HG03095 (cell line): Measurements from ENCODE around the gene DISP2.

Source experiments
- ATAC-seq: cut with Tn5 transposase; IDR thresholded peaks from one replicate; pipeline ENCODE4 v1.9.1; 2021; ENCODE audit warnings: moderate library complexity; ENCODE audit not compliant: unreplicated experiment

The DISP2 gene

DNA sequence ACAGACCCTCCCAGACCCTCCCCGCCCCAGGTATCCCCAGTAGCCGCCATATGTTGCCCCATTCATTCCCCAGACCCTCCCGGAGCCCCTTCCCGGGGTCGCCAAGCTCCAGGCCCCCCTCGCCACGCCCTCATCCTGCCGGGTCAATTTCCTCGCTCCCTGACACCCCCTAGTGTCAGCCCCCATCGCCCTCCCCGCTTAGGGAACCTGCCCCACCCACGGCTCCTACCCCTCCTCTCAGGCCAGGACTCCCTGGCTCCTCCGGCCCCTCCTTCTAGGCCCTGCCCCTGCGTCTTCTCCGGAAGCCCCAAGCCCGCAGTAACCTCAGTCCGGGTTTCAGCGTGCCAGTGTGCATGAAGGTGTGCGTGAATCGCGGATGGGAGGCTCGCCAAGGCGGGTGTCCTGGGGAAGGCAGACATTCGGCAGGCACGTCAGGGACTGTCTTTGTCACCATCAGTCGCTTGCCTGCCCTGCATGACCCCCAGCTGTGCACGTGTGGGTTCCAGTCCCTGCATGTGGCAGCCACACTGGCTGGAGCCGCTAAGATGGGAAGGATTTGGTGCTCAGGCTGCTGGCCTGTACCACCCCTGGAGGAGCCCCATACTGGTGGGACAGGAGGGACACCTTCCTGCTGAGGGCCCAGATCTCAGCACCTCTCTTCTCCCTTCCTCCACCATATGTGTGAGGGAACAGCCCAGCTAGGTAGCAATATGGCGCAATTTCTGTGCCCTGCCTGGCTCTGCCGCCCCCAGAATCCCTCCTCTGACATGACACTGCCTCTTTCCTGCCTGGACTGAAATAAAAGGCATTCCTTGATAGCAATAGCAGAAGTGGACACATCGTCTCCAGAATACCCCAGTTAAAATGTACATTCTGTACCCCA lies 693 bp downstream of the DISP2 start:
- peak; percentile 19 for ATAC-seq

DNA sequence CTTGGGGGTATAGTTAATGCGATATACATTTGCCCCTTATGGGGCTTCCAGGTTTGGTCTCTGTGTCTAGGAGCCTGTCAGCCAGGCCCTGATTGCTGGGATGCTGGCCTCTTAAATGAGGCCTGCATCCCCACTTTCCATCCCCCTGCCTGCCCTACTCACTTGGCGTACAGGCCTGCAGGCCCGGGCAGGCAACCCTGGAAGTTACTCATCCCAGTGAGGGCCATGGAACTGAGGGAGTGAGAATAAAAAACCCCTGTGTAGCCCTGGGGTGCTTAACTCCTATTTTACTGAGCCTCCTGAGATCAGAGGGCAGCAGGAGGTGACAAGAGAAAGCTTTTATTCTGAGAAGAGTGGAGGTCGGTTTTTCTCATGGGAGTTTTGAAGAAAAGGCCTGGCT lies 2.0 kb downstream of the DISP2 start:
- no peak for ATAC-seq

DNA sequence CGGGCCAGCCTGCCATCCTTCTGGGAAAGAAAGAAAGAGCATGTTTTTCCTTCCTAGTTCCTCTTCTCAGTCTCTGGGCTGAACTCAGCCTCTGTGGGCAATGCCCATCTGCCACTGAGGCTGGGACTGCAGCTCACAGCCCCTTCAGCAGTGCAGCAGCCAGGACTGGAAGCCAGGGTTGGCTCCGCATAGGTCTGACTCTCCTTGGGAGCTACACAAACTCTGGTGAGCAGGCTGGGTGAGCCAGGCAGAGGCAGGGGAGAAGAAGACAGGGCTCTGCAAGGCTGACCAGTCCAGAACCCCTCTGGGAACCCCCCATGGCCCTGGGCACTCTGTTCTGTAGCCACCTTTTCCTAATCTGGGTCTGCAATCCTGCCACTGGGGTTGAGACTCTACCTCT lies 3.6 kb downstream of the DISP2 start:
- no peak for ATAC-seq

DNA sequence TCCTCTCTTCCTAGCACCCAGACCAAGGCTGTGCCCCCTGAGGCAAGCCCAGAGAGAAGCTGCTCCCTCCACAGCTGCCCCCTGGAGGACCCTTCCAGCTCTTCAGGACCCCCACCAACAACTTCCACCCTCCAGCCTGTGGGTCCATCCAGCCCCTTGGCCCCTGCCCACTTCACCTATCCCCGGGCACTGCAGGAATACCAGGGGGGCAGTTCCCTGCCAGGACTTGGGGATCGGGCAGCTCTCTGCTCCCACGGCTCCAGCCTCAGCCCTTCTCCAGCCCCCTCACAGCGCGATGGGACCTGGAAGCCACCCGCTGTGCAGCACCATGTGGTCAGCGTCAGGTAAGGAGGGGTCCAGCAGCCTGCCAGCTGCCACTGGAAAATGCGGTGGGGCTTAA lies 5.6 kb downstream of the DISP2 start:
- no peak for ATAC-seq

DNA sequence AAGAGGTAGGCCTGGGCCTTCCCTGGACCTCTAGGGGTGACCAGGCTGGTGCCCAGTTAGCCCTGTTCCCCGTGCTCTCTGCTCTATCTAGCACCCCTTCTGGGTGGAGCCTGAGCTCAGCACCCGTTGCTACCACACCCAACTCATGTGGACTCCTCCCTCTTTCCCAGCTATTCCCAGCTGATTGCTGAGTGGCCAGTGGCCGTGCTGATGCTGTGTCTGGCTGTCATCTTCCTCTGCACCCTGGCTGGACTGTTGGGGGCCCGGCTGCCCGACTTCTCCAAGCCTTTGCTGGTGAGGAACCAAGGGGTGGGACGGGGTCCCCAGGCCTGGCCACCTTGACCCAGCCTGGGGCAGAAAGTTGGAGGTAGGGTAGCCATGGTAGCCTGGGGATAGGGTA lies 6.2 kb downstream of the DISP2 start:
- ATAC-seq: no peak

DNA sequence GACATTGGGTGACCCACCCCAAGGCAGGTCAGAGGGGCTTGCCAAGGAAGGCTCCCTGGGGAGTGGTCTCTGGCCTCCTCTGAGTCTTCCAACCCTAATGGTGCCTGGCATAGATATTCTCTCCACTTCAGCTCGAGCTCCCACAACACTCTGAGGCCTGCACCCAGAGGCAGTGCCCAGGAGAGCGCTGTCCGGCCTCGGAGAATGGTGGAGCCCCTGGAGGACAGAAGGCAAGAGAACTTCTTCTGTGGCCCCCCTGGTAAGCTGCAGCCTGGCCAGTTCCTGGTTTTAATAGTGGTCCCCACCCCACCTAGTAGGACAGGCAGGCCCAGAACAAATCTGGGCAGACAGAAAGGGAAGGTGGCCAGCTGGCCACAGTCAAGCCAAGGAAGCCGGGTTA lies 7.0 kb downstream of the DISP2 start:
- ATAC-seq: no peak

DNA sequence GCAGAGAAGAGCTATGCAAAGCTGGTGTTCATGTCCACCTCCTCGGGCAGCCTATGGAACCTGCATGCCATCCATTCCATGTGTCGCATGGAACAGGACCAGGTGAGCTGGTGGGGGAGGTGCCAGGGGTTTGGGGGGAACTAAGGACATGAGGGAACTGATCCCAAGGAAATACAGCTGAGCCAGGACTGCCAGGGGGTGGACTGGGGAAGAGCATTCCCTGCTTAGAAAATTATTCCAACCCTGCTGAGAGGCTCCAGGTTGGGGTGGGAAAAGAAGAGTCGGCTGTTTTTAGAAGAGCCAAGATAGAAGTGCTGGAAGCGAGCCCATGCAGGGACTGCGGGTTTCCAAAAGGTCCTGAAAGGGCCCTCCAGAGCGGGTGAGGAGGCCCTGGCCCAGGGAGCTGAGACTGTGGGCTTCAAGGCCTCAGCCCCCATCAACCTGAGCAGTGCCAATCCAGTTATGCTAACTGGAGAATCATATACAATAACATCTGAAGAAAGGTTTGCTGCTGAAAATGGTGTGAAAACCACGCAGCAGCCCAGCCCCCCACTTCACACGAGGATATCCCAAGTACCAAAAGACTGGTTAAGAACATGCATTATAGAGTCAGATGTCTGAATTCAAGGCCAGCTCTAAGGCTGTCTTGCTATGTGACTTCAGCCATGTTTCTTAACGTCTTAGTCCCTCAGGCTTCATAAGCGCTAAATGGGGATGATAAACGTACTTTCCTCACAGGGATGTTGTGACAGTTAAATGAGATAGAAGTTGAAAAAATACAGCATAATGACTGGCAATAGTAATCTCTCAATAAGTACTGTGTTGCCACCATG lies 7.8 kb downstream of the DISP2 start:
- no peak for ATAC-seq

DNA sequence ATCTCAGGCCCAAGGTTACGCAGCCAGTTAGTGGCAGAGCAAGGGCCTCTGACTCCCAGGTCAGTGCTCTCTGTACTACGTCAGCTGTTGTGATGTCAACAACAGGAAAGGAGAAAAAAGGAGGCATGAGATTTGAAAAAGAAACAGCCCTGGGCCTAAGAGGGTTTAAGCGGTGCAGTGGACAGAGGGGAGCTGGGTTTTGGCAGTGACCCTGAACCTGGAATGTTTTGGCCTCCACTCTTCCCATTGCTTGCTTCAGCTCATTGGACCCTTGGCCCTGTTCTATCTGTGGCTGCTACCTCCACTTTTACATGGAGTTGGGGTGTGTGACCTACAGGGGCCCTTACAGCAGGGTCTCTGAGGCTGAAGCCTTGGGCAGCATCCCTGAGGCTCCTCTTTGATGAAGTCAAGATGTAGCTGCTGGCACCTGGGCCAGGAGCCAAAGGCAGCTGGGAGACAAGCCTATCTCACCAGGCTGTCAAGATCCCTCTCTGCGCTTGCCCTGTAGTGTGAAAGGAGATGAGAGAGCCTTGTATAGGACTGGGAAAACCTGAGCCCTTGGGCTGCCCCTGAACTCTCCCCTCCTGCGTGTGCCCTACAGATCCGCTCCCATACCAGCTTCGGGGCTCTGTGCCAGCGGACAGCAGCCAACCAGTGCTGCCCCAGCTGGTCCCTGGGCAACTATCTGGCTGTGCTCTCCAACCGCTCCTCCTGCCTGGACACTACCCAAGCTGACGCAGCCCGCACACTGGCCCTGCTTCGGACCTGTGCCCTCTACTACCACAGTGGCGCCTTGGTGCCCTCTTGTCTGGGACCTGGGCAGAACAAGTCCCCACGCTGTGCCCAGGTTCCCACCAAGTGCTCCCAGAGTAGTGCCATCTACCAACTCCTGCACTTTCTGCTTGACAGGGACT lies 8.7 kb downstream of the DISP2 start:
- no peak for ATAC-seq

DNA sequence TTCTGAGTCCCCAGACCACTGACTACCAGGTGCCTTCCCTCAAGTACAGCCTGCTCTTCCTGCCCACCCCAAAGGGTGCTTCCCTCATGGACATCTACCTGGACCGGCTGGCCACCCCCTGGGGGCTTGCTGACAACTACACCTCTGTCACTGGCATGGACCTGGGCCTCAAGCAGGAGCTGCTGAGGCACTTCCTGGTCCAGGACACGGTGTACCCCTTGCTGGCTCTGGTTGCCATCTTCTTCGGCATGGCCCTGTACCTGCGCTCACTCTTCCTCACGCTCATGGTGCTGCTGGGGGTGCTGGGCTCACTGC lies 9.3 kb downstream of the DISP2 start:
- no peak for ATAC-seq

DNA sequence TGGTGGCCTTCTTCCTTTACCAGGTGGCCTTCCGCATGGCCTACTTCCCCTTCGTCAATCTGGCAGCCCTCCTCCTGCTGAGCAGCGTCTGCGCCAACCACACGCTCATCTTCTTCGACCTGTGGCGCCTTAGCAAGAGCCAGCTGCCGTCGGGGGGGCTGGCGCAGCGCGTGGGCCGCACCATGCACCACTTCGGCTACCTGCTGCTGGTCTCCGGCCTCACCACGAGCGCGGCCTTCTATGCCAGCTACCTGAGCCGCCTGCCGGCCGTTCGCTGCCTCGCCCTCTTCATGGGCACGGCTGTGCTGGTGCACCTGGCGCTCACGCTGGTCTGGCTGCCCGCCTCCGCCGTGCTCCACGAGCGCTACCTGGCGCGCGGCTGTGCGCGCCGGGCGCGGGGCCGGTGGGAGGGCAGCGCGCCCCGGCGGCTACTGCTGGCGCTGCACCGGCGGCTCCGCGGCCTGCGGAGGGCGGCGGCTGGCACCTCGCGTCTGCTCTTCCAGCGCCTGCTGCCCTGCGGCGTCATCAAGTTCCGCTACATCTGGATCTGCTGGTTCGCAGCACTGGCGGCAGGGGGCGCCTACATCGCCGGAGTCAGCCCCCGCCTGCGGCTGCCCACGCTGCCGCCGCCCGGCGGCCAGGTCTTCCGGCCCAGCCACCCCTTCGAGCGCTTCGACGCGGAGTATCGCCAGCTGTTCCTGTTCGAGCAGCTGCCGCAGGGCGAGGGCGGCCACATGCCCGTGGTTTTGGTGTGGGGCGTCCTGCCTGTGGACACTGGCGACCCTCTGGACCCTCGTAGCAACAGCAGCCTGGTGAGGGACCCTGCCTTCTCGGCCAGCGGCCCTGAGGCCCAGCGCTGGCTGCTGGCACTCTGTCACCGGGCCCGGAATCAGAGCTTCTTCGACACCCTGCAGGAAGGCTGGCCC lies 9.9 kb downstream of the DISP2 start:
- ATAC-seq: peak; percentile 69

DNA sequence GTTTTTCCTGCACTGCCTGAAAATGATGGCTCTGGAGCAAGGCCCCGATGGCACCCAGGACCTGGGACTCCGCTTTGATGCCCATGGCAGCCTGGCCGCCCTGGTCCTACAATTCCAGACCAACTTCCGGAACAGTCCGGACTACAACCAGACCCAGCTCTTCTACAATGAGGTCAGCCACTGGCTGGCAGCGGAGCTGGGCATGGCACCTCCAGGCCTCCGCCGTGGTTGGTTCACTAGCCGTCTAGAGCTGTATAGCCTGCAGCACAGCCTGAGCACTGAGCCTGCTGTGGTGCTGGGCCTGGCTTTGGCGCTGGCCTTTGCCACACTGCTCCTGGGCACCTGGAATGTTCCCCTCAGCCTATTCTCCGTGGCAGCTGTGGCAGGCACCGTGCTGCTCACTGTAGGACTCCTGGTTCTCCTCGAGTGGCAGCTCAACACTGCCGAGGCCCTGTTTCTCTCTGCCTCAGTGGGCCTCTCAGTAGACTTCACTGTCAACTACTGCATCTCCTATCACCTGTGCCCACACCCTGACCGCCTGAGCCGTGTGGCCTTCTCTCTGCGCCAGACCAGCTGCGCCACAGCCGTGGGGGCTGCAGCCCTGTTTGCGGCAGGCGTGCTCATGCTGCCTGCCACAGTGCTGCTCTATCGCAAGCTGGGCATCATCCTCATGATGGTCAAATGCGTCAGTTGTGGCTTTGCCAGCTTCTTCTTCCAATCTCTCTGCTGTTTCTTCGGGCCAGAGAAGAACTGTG lies 10.9 kb downstream of the DISP2 start:
- no peak for ATAC-seq

DNA sequence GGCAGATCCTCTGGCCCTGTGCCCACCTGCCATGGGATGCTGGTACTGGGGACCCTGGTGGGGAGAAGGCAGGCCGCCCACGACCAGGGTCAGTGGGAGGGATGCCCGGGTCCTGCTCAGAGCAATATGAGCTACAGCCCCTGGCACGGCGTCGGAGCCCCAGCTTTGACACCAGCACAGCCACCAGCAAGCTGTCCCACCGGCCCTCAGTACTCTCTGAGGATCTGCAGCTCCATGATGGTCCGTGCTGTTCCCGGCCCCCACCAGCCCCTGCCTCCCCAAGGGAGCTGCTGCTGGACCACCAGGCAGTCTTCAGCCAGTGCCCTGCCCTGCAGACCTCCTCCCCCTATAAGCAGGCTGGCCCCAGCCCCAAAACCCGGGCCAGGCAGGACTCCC lies 11.5 kb downstream of the DISP2 start:
- no peak for ATAC-seq

DNA sequence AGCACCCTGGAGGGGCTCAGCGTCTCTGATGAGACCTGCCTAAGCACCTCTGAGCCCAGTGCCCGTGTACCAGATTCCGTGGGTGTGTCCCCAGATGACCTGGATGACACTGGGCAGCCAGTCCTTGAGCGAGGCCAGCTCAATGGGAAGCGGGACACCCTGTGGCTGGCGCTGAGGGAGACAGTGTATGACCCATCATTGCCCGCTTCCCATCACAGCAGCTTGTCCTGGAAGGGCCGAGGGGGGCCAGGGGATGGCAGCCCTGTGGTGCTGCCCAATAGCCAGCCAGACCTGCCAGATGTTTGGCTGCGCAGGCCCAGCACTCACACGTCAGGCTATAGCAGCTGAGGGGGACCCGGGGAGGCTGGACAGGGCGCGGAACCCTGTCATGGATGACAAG lies 12.0 kb downstream of the DISP2 start:
- ATAC-seq: no peak

DNA sequence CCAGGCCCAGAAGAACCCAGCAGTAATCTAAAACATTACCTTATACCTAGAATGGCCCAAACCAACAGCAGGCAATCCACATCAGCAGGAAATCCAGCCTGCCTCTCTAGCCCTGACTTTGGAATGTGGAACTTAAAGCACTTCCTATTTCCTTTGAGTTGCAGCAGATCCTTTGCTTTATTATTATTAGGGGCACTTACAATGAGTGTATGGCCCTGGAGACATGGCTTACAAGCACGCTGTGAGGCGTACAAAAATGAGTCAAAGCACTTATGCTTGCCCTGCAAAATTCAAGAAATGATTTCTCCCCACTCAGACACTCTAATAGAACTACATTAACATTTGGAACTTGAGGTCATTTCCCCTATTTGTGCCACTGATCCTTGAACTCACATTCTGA lies 15.0 kb downstream of the DISP2 start:
- ATAC-seq: no peak

DNA sequence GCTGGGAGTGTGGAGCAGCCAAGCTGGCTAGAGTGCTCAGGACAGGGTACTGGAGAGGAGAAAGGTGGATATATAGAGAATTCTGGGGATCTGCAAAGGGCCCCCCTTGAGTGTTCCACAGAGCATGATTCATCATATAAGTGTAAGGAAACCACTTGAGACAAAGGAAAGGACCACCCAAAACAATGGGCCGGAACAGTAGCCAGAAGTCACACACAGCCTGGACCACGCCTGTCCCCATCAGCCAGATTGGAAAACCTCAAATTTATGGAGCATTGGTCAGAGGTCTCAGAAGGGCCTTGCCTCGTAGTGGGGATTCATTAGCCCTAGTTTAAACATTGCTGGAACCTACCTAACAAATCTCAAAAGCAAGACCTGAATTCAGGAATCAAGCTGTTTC lies 19.6 kb downstream of the DISP2 start:
- no peak for ATAC-seq

DNA sequence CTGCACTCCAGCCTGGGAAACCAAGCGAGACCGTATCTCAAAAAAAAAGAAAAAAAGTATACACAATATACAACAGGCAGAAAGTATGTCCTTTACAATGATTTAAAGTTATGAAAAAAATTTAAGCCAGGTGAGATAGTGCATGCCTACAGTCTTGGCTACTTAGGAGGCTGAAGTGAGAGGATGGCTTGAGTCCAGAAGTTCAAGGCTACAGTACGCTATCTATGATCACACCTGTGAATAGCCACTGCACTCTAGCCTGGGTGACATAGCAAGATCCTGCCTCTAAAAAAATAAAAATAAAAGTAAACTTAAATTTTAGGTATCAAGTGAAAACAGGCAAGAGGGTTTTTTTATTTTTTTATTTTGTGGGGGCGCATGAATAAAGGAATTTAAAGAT lies 21.4 kb downstream of the DISP2 start:
- ATAC-seq: no peak

DNA sequence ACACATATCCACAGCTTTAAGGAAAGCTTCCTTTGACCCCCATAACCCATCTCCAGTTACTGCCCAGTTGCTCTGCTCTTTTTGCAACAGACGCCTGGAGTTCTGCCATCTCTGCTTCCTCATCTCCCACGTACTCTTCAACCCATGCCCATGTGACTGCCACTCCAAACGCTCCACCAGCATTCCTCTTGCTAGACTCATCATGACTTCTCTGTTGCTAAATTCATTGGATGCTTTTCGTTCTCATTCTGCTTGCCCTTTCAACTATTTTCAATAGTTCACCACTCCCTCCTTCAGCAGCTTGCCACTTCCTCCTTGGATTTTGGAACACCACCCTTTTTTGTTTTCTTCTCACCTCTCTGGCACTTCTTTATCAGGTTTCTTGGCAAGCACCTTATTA lies 21.8 kb downstream of the DISP2 start:
- no peak for ATAC-seq

DNA sequence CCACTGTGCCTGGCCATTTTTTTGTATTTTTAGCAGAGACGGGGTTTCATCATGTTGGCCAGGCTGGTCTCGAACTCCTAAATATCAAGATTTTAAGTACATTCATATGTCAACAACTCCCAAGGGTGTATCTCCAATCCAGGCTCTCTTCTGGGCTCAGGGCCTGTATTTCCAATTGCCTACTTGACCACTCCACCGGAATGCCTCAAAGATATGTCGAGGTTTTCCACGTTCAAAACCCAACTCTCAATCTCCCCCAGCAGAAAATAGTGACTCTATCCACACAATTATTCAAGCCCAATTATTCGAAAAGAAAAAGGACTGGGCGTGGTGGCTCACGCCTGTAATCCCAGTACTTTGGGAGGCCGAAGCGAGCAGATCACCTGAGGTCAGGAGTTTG lies 22.6 kb downstream of the DISP2 start:
- ATAC-seq: no peak

DNA sequence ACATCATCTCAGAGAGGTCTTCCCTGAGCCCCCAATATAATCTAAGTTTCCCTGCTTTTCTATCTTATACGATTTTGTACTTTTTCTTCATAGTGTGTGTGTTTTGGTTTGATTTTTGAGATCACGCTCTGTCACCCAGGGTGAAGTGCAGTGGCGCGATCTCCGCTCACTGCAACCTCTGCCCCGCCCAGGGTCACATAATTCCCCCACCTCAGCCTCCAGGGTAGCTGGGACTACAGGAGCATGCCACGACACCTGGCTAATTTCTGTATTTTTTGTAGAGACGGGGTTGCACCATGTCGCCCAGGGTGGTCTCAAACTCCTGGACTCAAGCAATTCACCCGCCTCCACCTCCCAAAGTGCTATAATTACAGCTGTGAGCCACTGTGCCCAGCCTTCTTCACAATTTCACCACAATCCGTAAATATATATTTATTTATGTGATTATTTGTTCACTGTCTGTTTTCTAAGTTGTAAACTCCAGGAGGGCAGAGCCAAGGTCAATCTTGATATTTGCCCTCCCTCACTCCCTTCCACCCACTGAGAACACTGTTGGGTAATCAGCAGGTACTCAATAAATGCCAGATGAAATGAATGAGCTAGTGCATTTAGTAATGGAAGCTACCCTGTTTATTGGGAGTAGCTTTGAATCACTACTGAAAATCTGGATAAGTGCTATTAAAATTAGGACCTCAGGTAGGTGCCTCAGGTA lies 24.0 kb downstream of the DISP2 start:
- ATAC-seq: no peak
